Measurements from ENCODE around the gene RMDN2. TPM values are rescaled to one million over a fixed set of nuclear protein-coding genes. Genes with fewer than 3 reads are reported as not detected.

RMDN2 gene
- total and polyA plus RNA-seq, 2 experiments from 2014 or later = 5.8 to 11.1 TPM

DNA sequence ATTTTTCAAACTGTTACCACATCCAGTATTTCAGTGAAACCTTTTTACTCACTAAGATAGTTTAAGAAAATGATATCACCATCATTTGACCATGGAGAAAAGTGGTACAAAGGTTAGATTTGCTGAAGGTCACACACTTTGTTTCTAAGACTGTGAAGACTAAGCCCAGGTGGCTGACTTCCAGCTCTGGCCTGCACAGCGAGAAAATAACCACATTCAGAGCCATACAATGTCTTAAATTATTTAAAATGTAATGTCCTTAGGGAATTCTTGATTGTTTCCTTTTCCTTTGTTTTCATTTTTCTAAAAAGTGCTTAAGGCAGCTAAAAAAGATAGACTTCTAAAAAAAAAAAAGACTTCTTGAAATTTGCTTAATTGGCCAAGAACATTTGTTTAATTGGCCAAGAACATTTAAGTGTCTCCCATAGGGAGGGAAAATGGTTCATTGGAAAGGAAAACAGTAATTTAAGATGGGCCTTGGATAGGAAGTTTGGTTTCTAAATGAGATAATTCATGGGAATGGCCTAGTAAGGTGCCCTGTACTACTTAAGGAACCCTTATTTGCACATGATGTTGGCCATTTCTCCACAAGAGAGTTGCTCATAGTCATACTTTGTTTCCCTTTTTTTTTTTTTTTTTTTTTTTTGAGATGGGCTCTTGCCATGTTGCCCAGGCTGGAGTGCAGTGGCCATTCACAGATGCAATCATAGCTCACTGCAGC lies 105.7 kb downstream of the RMDN2 start:
- Histone ChIP-seq H2AFZ (no peak overlapping the region), H3K4me3 (no peak overlapping the region), H3K36me3 (ENCODE audit: low read depth) (no peaks in the 10 kb centered on the region), H3K9me3 (ENCODE audit: low read depth) (no peaks in the 10 kb centered on the region), H4K20me1 (ENCODE audit: insufficient read depth) (no peaks in the 10 kb centered on the region), H3K27ac (no peak overlapping the region), H3K9me2 (ENCODE audit: insufficient read depth) (no peaks in the 10 kb centered on the region), H3K4me1 (ENCODE audit: insufficient read depth) (no peaks in the 10 kb centered on the region), H3K79me2 (ENCODE audit: insufficient read depth) (no peaks in the 10 kb centered on the region), H3K27me3 (replicated peaks; ENCODE audit: insufficient read depth) (no peaks in the 10 kb centered on the region), H3K9ac (no peak overlapping the region), H3K4me2 (ENCODE audit: unreplicated experiment) (no peak overlapping the region), H3F3A (ENCODE audit: insufficient read depth) (no peaks in the 10 kb centered on the region)
- TF ChIP-seq EZH2 (IDR thresholded peaks at IDR 0.05; ENCODE audit: insufficient read depth, poor library complexity, severe bottlenecking) (no peak), EZH2phosphoT487 (IDR thresholded peaks at IDR 0.05; ENCODE audit: insufficient read depth, low read depth) (no peak)
- 70 to 89% methylated on average over 1 of the region's 1 CpG for WGBS, 2 experiments (ENCODE audit: low coverage in 1 of 2, low lambda C conversion rate in 2 of 2, missing lambda C conversion rate in 2 of 2)
- in situ Hi-C loops (cut with MboI) = no loop called here
- DNase-seq = no peak

DNA sequence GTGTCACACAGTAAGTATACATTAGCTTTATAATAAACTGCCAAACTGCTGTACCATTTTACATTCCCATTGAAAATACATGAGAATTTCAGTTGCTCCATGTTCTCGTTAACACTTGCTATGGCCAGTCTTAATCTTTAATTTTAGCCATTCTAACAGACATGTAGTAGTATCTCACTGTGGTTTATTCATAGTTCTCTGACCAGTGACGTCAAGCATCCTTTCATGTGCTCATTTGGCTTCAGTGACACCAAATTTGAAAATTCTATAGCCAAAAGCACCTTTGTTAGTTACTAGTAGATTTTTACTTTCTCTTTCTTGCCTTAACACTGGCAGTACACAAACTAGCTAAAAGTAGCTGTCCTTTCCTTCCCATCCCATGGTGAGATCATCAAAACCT lies 107.9 kb downstream of the RMDN2 start:
- no peaks in the 10 kb centered on the region for H3K4me1 ChIP-seq (ENCODE audit: insufficient read depth)
- H3K9me3 ChIP-seq (ENCODE audit: low read depth) = no peaks in the 10 kb centered on the region
- no peak overlapping the region for H3K4me2 ChIP-seq (ENCODE audit: unreplicated experiment)
- WGBS, 2 experiments (ENCODE audit: low coverage in 1 of 2, low lambda C conversion rate in 2 of 2, missing lambda C conversion rate in 2 of 2) = 54 to 59% methylated on average over 2 of the region's 2 CpGs
- no peaks in the 10 kb centered on the region for H3K9me2 ChIP-seq (ENCODE audit: insufficient read depth)
- no peak overlapping the region for H3K9ac ChIP-seq
- TF ChIP-seq EZH2phosphoT487 (IDR thresholded peaks at IDR 0.05; ENCODE audit: insufficient read depth, low read depth) (no peak), EZH2 (IDR thresholded peaks at IDR 0.05; ENCODE audit: insufficient read depth, poor library complexity, severe bottlenecking) (no peak)
- H2AFZ ChIP-seq = no peak overlapping the region
- DNase-seq = no peak
- no peaks in the 10 kb centered on the region for H4K20me1 ChIP-seq (ENCODE audit: insufficient read depth)
- no peak overlapping the region for H3K4me3 ChIP-seq
- H3K27me3 ChIP-seq (replicated peaks; ENCODE audit: insufficient read depth) = no peaks in the 10 kb centered on the region
- in situ Hi-C loops (cut with MboI) = no loop called here
- no peaks in the 10 kb centered on the region for H3K36me3 ChIP-seq (ENCODE audit: low read depth)
- no peak overlapping the region for H3K27ac ChIP-seq
- H3K79me2 ChIP-seq (ENCODE audit: insufficient read depth) = no peaks in the 10 kb centered on the region
- H3F3A ChIP-seq (ENCODE audit: insufficient read depth) = peaks cover 11% of the 10 kb centered on the region; the same call in 1 of the 2 replicates

DNA sequence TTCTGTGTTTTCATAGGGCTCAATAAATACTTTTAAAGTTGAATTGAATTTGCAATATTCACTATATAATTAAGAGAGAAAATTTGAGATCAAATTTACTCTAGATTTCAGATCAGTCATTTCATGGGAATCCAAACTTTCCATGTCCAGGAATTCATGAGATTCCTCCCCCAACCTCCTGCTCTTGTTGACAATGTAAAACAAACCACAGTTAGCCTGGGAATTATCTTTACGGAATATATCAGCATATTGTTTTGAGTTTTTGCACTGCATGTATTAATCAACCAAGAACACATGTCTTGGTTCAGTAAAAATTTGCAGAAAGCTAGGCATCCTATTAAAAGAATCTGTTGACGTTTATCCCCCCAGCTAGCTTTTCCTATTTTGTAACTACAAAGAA lies 108.6 kb downstream of the RMDN2 start:
- Histone ChIP-seq H3F3A (ENCODE audit: insufficient read depth) (peaks cover 11% of the 10 kb centered on the region; the same call in 1 of the 2 replicates), H3K36me3 (ENCODE audit: low read depth) (no peaks in the 10 kb centered on the region), H4K20me1 (ENCODE audit: insufficient read depth) (no peaks in the 10 kb centered on the region), H3K9ac (no peak overlapping the region), H3K27ac (no peak overlapping the region), H3K4me1 (ENCODE audit: insufficient read depth) (peaks cover 3% of the 10 kb centered on the region; the same call in 1 of the 2 replicates), H3K9me3 (ENCODE audit: low read depth) (no peaks in the 10 kb centered on the region), H2AFZ (no peak overlapping the region), H3K9me2 (ENCODE audit: insufficient read depth) (no peaks in the 10 kb centered on the region), H3K4me2 (ENCODE audit: unreplicated experiment) (no peak overlapping the region), H3K4me3 (no peak overlapping the region), H3K27me3 (replicated peaks; ENCODE audit: insufficient read depth) (no peaks in the 10 kb centered on the region), H3K79me2 (ENCODE audit: insufficient read depth) (no peaks in the 10 kb centered on the region)
- 71 to 78% methylated on average over 2 of the region's 2 CpGs for WGBS, 2 experiments (ENCODE audit: low coverage in 1 of 2, low lambda C conversion rate in 2 of 2, missing lambda C conversion rate in 2 of 2)
- TF ChIP-seq EZH2 (IDR thresholded peaks at IDR 0.05; ENCODE audit: insufficient read depth, poor library complexity, severe bottlenecking) = no peak
- TF ChIP-seq EZH2phosphoT487 (IDR thresholded peaks at IDR 0.05; ENCODE audit: insufficient read depth, low read depth) = no peak
- no peak for DNase-seq
- in situ Hi-C loops (cut with MboI) = no loop called here

DNA sequence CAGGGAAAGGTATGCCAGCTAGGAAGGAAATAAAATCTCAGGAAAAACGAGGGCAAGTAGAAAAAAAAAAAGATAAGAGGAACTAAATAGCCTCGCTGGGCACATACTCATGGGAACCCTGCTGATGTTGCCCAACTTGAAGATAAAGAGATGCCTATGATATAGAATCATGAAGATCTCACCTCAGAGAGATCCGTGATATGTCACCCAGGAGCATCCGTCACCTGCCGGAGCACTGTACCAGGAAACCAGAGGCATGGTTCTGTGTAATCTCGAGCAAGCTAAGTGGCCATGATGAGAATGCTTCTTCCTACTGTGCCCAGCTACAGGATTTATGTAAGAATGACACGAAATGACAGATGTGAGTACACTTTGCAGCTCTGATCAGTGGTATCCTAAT lies 110.9 kb downstream of the RMDN2 start:
- no peak for DNase-seq
- WGBS, 2 experiments (ENCODE audit: low coverage in 1 of 2, low lambda C conversion rate in 2 of 2, missing lambda C conversion rate in 2 of 2) = 94 to 95% methylated on average over 7 of the region's 7 CpGs
- in situ Hi-C loops (cut with MboI) = no loop called here
- Histone ChIP-seq H3K4me1 (ENCODE audit: insufficient read depth) (peaks cover 12% of the 10 kb centered on the region; the same call in 1 of the 2 replicates), H3K79me2 (ENCODE audit: insufficient read depth) (no peaks in the 10 kb centered on the region), H3K27ac (no peak overlapping the region), H3K9ac (no peak overlapping the region), H3K9me2 (ENCODE audit: insufficient read depth) (no peaks in the 10 kb centered on the region), H3K27me3 (replicated peaks; ENCODE audit: insufficient read depth) (no peaks in the 10 kb centered on the region), H4K20me1 (ENCODE audit: insufficient read depth) (no peaks in the 10 kb centered on the region), H3K36me3 (ENCODE audit: low read depth) (no peaks in the 10 kb centered on the region), H3K4me2 (ENCODE audit: unreplicated experiment) (no peak overlapping the region), H3K4me3 (no peak overlapping the region), H3F3A (ENCODE audit: insufficient read depth) (peaks cover 14% of the 10 kb centered on the region), H3K9me3 (ENCODE audit: low read depth) (no peaks in the 10 kb centered on the region), H2AFZ (no peak overlapping the region)
- TF ChIP-seq EZH2 (IDR thresholded peaks at IDR 0.05; ENCODE audit: insufficient read depth, poor library complexity, severe bottlenecking) (no peak), EZH2phosphoT487 (IDR thresholded peaks at IDR 0.05; ENCODE audit: insufficient read depth, low read depth) (no peak)
